ENCODE measurements around the gene DNASE1L2. TPM values are rescaled to one million over a fixed set of nuclear protein-coding genes. Genes with fewer than 3 reads are reported as not detected.

DNASE1L2 gene
- total RNA-seq, 3 donors from 2014 or later, result 0.87 to 1.9 (median 1.1) TPM

GRCh38 chr16:2284797-2285576 is 48.7 kb downstream of the DNASE1L2 start:
- no peak for DNase-seq
- Histone ChIP-seq H3K4me1 (ENCODE audit: low read depth) (no peaks in the 10 kb centered on the region), H3K4me3 (no peak overlapping the region), H3K36me3 (ENCODE audit: low read depth) (no peaks in the 10 kb centered on the region), H3K9me3 (no peaks in the 10 kb centered on the region)
- ATAC-seq, result no peak
- TF ChIP-seq, protein P1, sequence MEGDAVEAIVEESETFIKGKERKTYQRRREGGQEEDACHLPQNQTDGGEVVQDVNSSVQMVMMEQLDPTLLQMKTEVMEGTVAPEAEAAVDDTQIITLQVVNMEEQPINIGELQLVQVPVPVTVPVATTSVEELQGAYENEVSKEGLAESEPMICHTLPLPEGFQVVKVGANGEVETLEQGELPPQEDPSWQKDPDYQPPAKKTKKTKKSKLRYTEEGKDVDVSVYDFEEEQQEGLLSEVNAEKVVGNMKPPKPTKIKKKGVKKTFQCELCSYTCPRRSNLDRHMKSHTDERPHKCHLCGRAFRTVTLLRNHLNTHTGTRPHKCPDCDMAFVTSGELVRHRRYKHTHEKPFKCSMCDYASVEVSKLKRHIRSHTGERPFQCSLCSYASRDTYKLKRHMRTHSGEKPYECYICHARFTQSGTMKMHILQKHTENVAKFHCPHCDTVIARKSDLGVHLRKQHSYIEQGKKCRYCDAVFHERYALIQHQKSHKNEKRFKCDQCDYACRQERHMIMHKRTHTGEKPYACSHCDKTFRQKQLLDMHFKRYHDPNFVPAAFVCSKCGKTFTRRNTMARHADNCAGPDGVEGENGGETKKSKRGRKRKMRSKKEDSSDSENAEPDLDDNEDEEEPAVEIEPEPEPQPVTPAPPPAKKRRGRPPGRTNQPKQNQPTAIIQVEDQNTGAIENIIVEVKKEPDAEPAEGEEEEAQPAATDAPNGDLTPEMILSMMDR (IDR thresholded peaks at IDR 0.05), result no peak
- intact Hi-C loops (cut with DNase I, micrococcal nuclease), result no loop called here

- ATAC-seq (no peak), DNase-seq (no peak)
- TF ChIP-seq, protein P1 (IDR thresholded peaks at IDR 0.05), result no peak
- Histone ChIP-seq H3K9me3 (no peaks in the 10 kb centered on the region), H3K36me3 (ENCODE audit: low read depth) (no peaks in the 10 kb centered on the region), H3K4me1 (ENCODE audit: low read depth) (no peaks in the 10 kb centered on the region), H3K4me3 (no peak overlapping the region)
- intact Hi-C loops (cut with DNase I, micrococcal nuclease), result no loop called here
Measured at GRCh38 chr16:2285731-2286191, 49.5 kb downstream of the DNASE1L2 start.

- ATAC-seq (no peak), DNase-seq (no peak)
- intact Hi-C loops (cut with DNase I, micrococcal nuclease), result no loop called here
- no peaks in the 10 kb centered on the region for H3K36me3 ChIP-seq (ENCODE audit: low read depth)
- no peaks in the 10 kb centered on the region for H3K4me1 ChIP-seq (ENCODE audit: low read depth)
- TF ChIP-seq, protein P1 (IDR thresholded peaks at IDR 0.05), result no peak
- no peak overlapping the region for H3K4me3 ChIP-seq
- no peaks in the 10 kb centered on the region for H3K9me3 ChIP-seq
Measured at GRCh38 chr16:2286550-2286949, 50.3 kb downstream of the DNASE1L2 start.

GRCh38 chr16:2287916-2288547 is 51.8 kb downstream of the DNASE1L2 start:
- ATAC-seq (no peak), DNase-seq (no peak)
- H3K36me3 ChIP-seq (ENCODE audit: low read depth), result no peaks in the 10 kb centered on the region
- TF ChIP-seq, protein P1 (IDR thresholded peaks at IDR 0.05), result no peak
- H3K9me3 ChIP-seq, result no peaks in the 10 kb centered on the region
- H3K4me3 ChIP-seq, result no peak overlapping the region
- H3K4me1 ChIP-seq (ENCODE audit: low read depth), result no peaks in the 10 kb centered on the region
- intact Hi-C loops (cut with DNase I, micrococcal nuclease), result no loop called here

Small RNA genes lying within 50 kb of the gene (microRNA-seq; reads per million reads assigned to microRNA genes)
- not detected for gene MIR3677
- gene MIR4717, result not detected

Other genes starting within 250 kb of the DNASE1L2 start
- 1 to 10 TPM; 1.3 to 7.9 (median 1.5) TPM for gene SYNGR3, start 246.5 kb upstream of the DNASE1L2 start, total RNA-seq
- gene ZNF598, start 226.6 kb upstream of the DNASE1L2 start, total RNA-seq, result 10 to 100 TPM; 41.9 to 45.4 (median 42.4) TPM
- 1 to 10 TPM in 1 of 3 donors, under 1 TPM in 2; 0.32 to 2.1 (median 0.60) TPM for gene NPW, start 216.7 kb upstream of the DNASE1L2 start, total RNA-seq
- 10 to 100 TPM; 54.5 to 65.4 (median 60.0) TPM for gene NHERF2, start 209.5 kb upstream of the DNASE1L2 start, total RNA-seq
- 10 to 100 TPM; 23.5 to 28.2 (median 24.5) TPM for gene NTHL1, start 188.6 kb upstream of the DNASE1L2 start, total RNA-seq
- 100 to 1,000 TPM; 140 to 161 (median 150) TPM for gene TSC2, start 188.5 kb upstream of the DNASE1L2 start, total RNA-seq
- gene PKD1, start 100.5 kb upstream of the DNASE1L2 start, total RNA-seq, result 100 to 1,000 TPM in 1 of 3 donors, 10 to 100 TPM in 2; 63.9 to 233 (median 80.8) TPM
- gene RAB26, start 87.8 kb upstream of the DNASE1L2 start, total RNA-seq, result 10 to 100 TPM in 2 of 3 donors, 1 to 10 TPM in 1; 3.8 to 28.3 (median 15.7) TPM
- gene TRAF7, start 80.7 kb upstream of the DNASE1L2 start, total RNA-seq, result 100 to 1,000 TPM in 1 of 3 donors, 10 to 100 TPM in 2; 91.5 to 104 (median 94.0) TPM
- gene CASKIN1, start 39.8 kb upstream of the DNASE1L2 start, total RNA-seq, result 1 to 10 TPM in 2 of 3 donors, under 1 TPM in 1; 0.06 to 1.5 (median 1.0) TPM
- 10 to 100 TPM; 25.5 to 30.9 (median 29.8) TPM for gene MLST8, start 31.0 kb upstream of the DNASE1L2 start, total RNA-seq
- gene BRICD5, start 25.6 kb upstream of the DNASE1L2 start, total RNA-seq, result 10 to 100 TPM in 2 of 3 donors, 1 to 10 TPM in 1; 8.4 to 12.3 (median 12.1) TPM
- gene PGP, start 21.6 kb upstream of the DNASE1L2 start, total RNA-seq, result 10 to 100 TPM; 15.5 to 19.7 (median 17.6) TPM
- gene E4F1, start 12.9 kb upstream of the DNASE1L2 start, total RNA-seq, result 10 to 100 TPM; 23.5 to 28.3 (median 24.2) TPM
- gene ECI1, start 15.1 kb downstream of the DNASE1L2 start, total RNA-seq, result 100 to 1,000 TPM in 1 of 3 donors, 10 to 100 TPM in 2; 88.5 to 129 (median 95.5) TPM
- 100 to 1,000 TPM; 125 to 144 (median 125) TPM for gene RNPS1, start 31.7 kb downstream of the DNASE1L2 start, total RNA-seq
- gene ABCA3, start 104.3 kb downstream of the DNASE1L2 start, total RNA-seq, result 10 to 100 TPM in 1 of 3 donors, 1 to 10 TPM in 2; 3.0 to 13.5 (median 3.4) TPM
- gene CCNF, start 193.0 kb downstream of the DNASE1L2 start, total RNA-seq, result 10 to 100 TPM in 1 of 3 donors, 1 to 10 TPM in 2; 3.4 to 12.7 (median 3.7) TPM
- 1 to 10 TPM; 1.1 to 5.5 (median 2.8) TPM for gene TEDC2, start 223.7 kb downstream of the DNASE1L2 start, total RNA-seq
- gene NTN3, start 234.9 kb downstream of the DNASE1L2 start, total RNA-seq, result under 1 TPM in 1 of 3 donors, not detected in 2; 0.44 TPM
- gene TBC1D24, start 238.7 kb downstream of the DNASE1L2 start, total RNA-seq, result 10 to 100 TPM in 1 of 3 donors, 1 to 10 TPM in 2; 6.9 to 14.3 (median 8.5) TPM

Data from mucosa of descending colon (tissue), 3 donors.